GM21381 (cell line): ENCODE data around the gene FAHD2B.
A peak's percentile ranks its signal among the peaks of the same experiment; 100 is the strongest.
"Not testable (repeated sequence)": the region's sequence is repeated elsewhere in the genome, so short reads cannot be mapped to it uniquely, and the experiment has no call there.

ENCODE experiments used
- ATAC-seq: cut with Tn5 transposase; IDR thresholded peaks from one replicate; pipeline ENCODE4 v1.9.1; 2021; ENCODE audit warnings: mild to moderate bottlenecking, moderate library complexity; ENCODE audit not compliant: unreplicated experiment

Gene FAHD2B

GRCh38 chr2:97094772-97095611, at the start of gene FAHD2B:
Gene FAHD2B (minus strand): TSS chr2:97094882. CDS start chr2:97091706, 3,176 bp downstream.
- peak; percentile 86 for ATAC-seq

- ATAC-seq = not testable (repeated sequence)
Measured at GRCh38 chr2:97144016-97144415, 49.3 kb upstream of the FAHD2B start.

- not testable (repeated sequence) for ATAC-seq
Measured at GRCh38 chr2:97129090-97129489, 34.4 kb upstream of the FAHD2B start.

GRCh38 chr2:97113882-97114255, 19.2 kb upstream of the FAHD2B start:
- ATAC-seq = not testable (repeated sequence)

GRCh38 chr2:97113050-97113881, 18.6 kb upstream of the FAHD2B start, which contains the start of gene ANKRD36:
Gene ANKRD36 (plus strand): TSS chr2:97113153. CDS start chr2:97113740, 587 bp downstream.
- ATAC-seq = peak; percentile 94

- peak; percentile 57 for ATAC-seq
Measured at GRCh38 chr2:97112320-97113049, 17.8 kb upstream of the FAHD2B start.

GRCh38 chr2:97111246-97111645, 16.6 kb upstream of the FAHD2B start:
- not testable (repeated sequence) for ATAC-seq

- ATAC-seq = not testable (repeated sequence)
Measured at GRCh38 chr2:97106878-97107277, 12.2 kb upstream of the FAHD2B start.

- not testable (repeated sequence) for ATAC-seq
Measured at GRCh38 chr2:97098786-97099372, 4.2 kb upstream of the FAHD2B start.

- ATAC-seq = no peak
Measured at GRCh38 chr2:97095661-97096060, 979 bp upstream of the FAHD2B start.

GRCh38 chr2:97093983-97094771, 505 bp downstream of the FAHD2B start:
- ATAC-seq = not testable (repeated sequence)

GRCh38 chr2:97092946-97093345, 1.7 kb downstream of the FAHD2B start:
- ATAC-seq = not testable (repeated sequence)

GRCh38 chr2:97088706-97089105, 6.0 kb downstream of the FAHD2B start:
- not testable (repeated sequence) for ATAC-seq

- not testable (repeated sequence) for ATAC-seq
Measured at GRCh38 chr2:97085093-97085492, 9.6 kb downstream of the FAHD2B start.

GRCh38 chr2:97083516-97083915, 11.2 kb downstream of the FAHD2B start:
- not testable (repeated sequence) for ATAC-seq

- not testable (repeated sequence) for ATAC-seq
Measured at GRCh38 chr2:97082206-97082605, 12.5 kb downstream of the FAHD2B start.

GRCh38 chr2:97080855-97081254, 13.8 kb downstream of the FAHD2B start:
- ATAC-seq = not testable (repeated sequence)

- not testable (repeated sequence) for ATAC-seq
Measured at GRCh38 chr2:97077213-97077612, 17.5 kb downstream of the FAHD2B start.

GRCh38 chr2:97070915-97071314, 23.8 kb downstream of the FAHD2B start:
- not testable (repeated sequence) for ATAC-seq

GRCh38 chr2:97068722-97069121, 26.0 kb downstream of the FAHD2B start:
- not testable (repeated sequence) for ATAC-seq
